Measurements from ENCODE around the gene TMC1.

TMC1 gene

GRCh38 chr9:72883875-72884274 lies 362.5 kb downstream of the TMC1 start:
- no peak for DNase-seq

- no peak for DNase-seq
Observed at GRCh38 chr9:72884508-72884907, 363.1 kb downstream of the TMC1 start.
